Ascending aorta (tissue), 2 donors: Measurements from ENCODE around the gene DEK. TPM values are rescaled to one million over a fixed set of nuclear protein-coding genes. Genes with fewer than 3 reads are reported as not detected.

Experiments
- DNase-seq, 2 donors: peaks; one replicate each; pipeline ENCODE4 v3.0.0-alpha.2; 2019; ENCODE audit warnings: low spot score in 2 of 2
- H3K27ac ChIP-seq, 2 donors: fragments of 200-600 bp; sonication (generic); one replicate each; pipeline ENCODE4 v1.5.1; 2016 to 2017; ENCODE audit warnings: mild to moderate bottlenecking in 1 of 2
- H3K27me3 ChIP-seq: fragments of 200-600 bp; sonication (generic); one replicate; pipeline ENCODE4 v1.5.1; 2017
- H3K36me3 ChIP-seq, 2 donors: fragments of 200-600 bp; sonication (generic); one replicate each; pipeline ENCODE4 v1.5.1; 2016
- H3K4me1 ChIP-seq, 2 donors: fragments of 200-600 bp; sonication (generic); one replicate each; pipeline ENCODE4 v1.5.1; 2016 to 2017; ENCODE audit warnings: mild to moderate bottlenecking in 1 of 2
- H3K4me3 ChIP-seq, 2 donors: fragments of 200-600 bp; sonication (generic); one replicate each; pipeline ENCODE4 v1.5.1; 2016 to 2017; ENCODE audit warnings: mild to moderate bottlenecking in 1 of 2
- H3K9me3 ChIP-seq, 2 donors: fragments of 200-600 bp; sonication (generic); one replicate each; pipeline ENCODE4 v1.5.1; 2016
- CTCF ChIP-seq, 3 experiments: fragments of 200-600 bp in 2 of 3; fragments of 450-650 bp in 1 of 3; sonication (generic) in 2 of 3; IDR thresholded peaks; one replicate each; pipeline ENCODE4 v1.5.1; 2016 to 2019; ENCODE audit warnings: antibody characterized with exemption in 3 of 3, mild to moderate bottlenecking in 1 of 3, moderate library complexity in 1 of 3
- intact Hi-C: fragments of 100-400 bp; cut with DNase I; formaldehyde crosslinking; loops from one replicate; pipeline ENCODE4 v1.15.1; 2023
- total RNA-seq: library from RNA; depleted of rRNA; stranded (reverse); fragments of >200 nt; gene quantifications from one replicate; pipeline ENCODE4 v1.1.0, GENCODE V29; 2016

The DEK gene
- total RNA-seq, 1 donor from 2014 or later: 51.2 TPM

- H3K9me3 ChIP-seq: no peaks in the 10 kb centered on the region
- intact Hi-C loops: no loop called here
Measured at GRCh38 chr6:18302561-18303439, 38.5 kb upstream of the DEK start.

GRCh38 chr6:18293076-18293904, 29.0 kb upstream of the DEK start:
- Histone ChIP-seq H3K4me1 (no peaks in the 10 kb centered on the region), H3K27ac (no peak overlapping the region), H3K4me3 (no peak overlapping the region), H3K36me3 (no peaks in the 10 kb centered on the region), H3K27me3 (no peaks in the 10 kb centered on the region), H3K9me3 (no peaks in the 10 kb centered on the region)
- intact Hi-C loops: no loop called here
- DNase-seq: no peak
- no peak for TF ChIP-seq CTCF (IDR thresholded peaks at IDR 0.05)

More at GRCh38 chr6:18302561-18303439, 38.5 kb upstream of the DEK start:
- H3K27ac ChIP-seq: no peak overlapping the region
- no peaks in the 10 kb centered on the region for H3K4me1 ChIP-seq
- H3K4me3 ChIP-seq: no peak overlapping the region
- H3K27me3 ChIP-seq: no peaks in the 10 kb centered on the region
- no peaks in the 10 kb centered on the region for H3K36me3 ChIP-seq
- no peak for DNase-seq
- TF ChIP-seq CTCF (IDR thresholded peaks at IDR 0.05): no peak

- H3K4me3 ChIP-seq: no peak overlapping the region
- no peak for DNase-seq
- H3K4me1 ChIP-seq: no peaks in the 10 kb centered on the region
- H3K36me3 ChIP-seq: no peaks in the 10 kb centered on the region
- no peaks in the 10 kb centered on the region for H3K27me3 ChIP-seq
- intact Hi-C loops: no loop called here
- H3K9me3 ChIP-seq: no peaks in the 10 kb centered on the region
- H3K27ac ChIP-seq: no peak overlapping the region
- TF ChIP-seq CTCF (IDR thresholded peaks at IDR 0.05): no peak
Measured at GRCh38 chr6:18289283-18289682, 25.0 kb upstream of the DEK start.

- no peak for TF ChIP-seq CTCF (IDR thresholded peaks at IDR 0.05)
- intact Hi-C loops: no loop called here
Measured at GRCh38 chr6:18284261-18284660, 19.9 kb upstream of the DEK start.

GRCh38 chr6:18281564-18281963, 17.2 kb upstream of the DEK start:
- Histone ChIP-seq H3K4me1 (peaks cover 0 to 5% of the 10 kb centered on the region in 2 donors), H3K4me3 (no peak overlapping the region), H3K9me3 (no peaks in the 10 kb centered on the region), H3K27ac (no peak overlapping the region), H3K27me3 (peaks cover 6% of the 10 kb centered on the region), H3K36me3 (no peaks in the 10 kb centered on the region)
- TF ChIP-seq CTCF (IDR thresholded peaks at IDR 0.05): no peak
- no peak for DNase-seq
- intact Hi-C loops: no loop called here

More at GRCh38 chr6:18284261-18284660, 19.9 kb upstream of the DEK start:
- no peak overlapping the region for H3K4me3 ChIP-seq
- H3K9me3 ChIP-seq: no peaks in the 10 kb centered on the region
- peaks cover 0 to 2% of the 10 kb centered on the region in 2 donors for H3K4me1 ChIP-seq
- no peak for DNase-seq
- H3K27me3 ChIP-seq: no peaks in the 10 kb centered on the region
- no peaks in the 10 kb centered on the region for H3K36me3 ChIP-seq
- H3K27ac ChIP-seq: no peak overlapping the region
